GM21526 (cell line): ENCODE results near the gene ANKRD31.

ENCODE experiments used
- ATAC-seq: cut with Tn5 transposase; IDR thresholded peaks from one replicate; pipeline ENCODE4 v1.9.1; 2021; ENCODE audit warnings: moderate library complexity; ENCODE audit not compliant: unreplicated experiment, low FRiP score

Gene ANKRD31

GRCh38 chr5:75072061-75072460, 164.6 kb downstream of the ANKRD31 start:
- no peak for ATAC-seq

GRCh38 chr5:75071100-75071499, 165.6 kb downstream of the ANKRD31 start:
- no peak for ATAC-seq

GRCh38 chr5:75067434-75067833, 169.2 kb downstream of the ANKRD31 start:
- ATAC-seq: no peak

GRCh38 chr5:75062925-75063531, 173.7 kb downstream of the ANKRD31 start:
- ATAC-seq: peak; percentile 70

GRCh38 chr5:75059912-75060545, 176.6 kb downstream of the ANKRD31 start:
- no peak for ATAC-seq

- no peak for ATAC-seq
Observed at GRCh38 chr5:75058986-75059535, 177.6 kb downstream of the ANKRD31 start.

GRCh38 chr5:75057561-75057960, 179.1 kb downstream of the ANKRD31 start:
- no peak for ATAC-seq

GRCh38 chr5:75055727-75056144, 180.9 kb downstream of the ANKRD31 start:
- ATAC-seq: no peak

- ATAC-seq: no peak
Observed at GRCh38 chr5:75054134-75054930, 182.3 kb downstream of the ANKRD31 start.

- ATAC-seq: no peak
Observed at GRCh38 chr5:75053304-75054133, 183.2 kb downstream of the ANKRD31 start.

- no peak for ATAC-seq
Observed at GRCh38 chr5:75053054-75053303, 183.7 kb downstream of the ANKRD31 start.

- no peak for ATAC-seq
Observed at GRCh38 chr5:75052192-75053053, 184.3 kb downstream of the ANKRD31 start, which contains the start of gene GCNT4. GCNT4 (minus strand) TSS chr5:75052558; CDS start chr5:75030037, 22,521 bp downstream.

- ATAC-seq: no peak
Observed at GRCh38 chr5:75051217-75051751, 185.4 kb downstream of the ANKRD31 start.

- ATAC-seq: no peak
Observed at GRCh38 chr5:75050415-75050814, 186.3 kb downstream of the ANKRD31 start.

GRCh38 chr5:75049456-75050351, 187.0 kb downstream of the ANKRD31 start:
- no peak for ATAC-seq

GRCh38 chr5:75048457-75048953, 188.2 kb downstream of the ANKRD31 start:
- ATAC-seq: no peak

- no peak for ATAC-seq
Observed at GRCh38 chr5:75047356-75047755, 189.3 kb downstream of the ANKRD31 start.
